ENCODE data around the gene VPREB3. TPM values are rescaled to one million over a fixed set of nuclear protein-coding genes. Genes with fewer than 3 reads are reported as not detected.
"Not testable (repeated sequence)": the region's sequence is repeated elsewhere in the genome, so short reads cannot be mapped to it uniquely, and the experiment has no call there.

The VPREB3 gene
- total and polyA plus RNA-seq, 4 donors = 0.39 to 1.4 TPM; not detected in 2

DNA sequence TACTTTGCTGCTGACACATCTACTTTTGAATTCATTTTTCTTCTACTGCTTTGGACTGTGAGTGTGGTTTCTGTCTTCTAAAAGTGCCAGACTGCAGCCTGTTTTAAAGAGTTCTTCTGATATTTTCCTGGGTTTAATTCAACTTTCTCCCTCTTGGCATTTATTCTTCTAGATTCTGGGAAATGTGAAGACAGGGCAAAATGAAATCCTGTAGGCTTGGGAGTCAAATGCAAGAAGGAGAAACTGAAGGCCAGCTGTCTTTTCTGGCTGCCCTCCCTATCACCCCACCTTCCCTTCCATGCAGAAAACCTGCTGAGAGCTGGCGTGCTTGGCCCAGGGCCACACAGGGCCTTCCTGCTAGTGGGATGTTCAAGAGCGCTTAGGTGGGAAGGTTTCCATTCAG is 10.9 kb downstream of the VPREB3 start:
- Histone ChIP-seq H3K27me3 (ENCODE audit: control insufficient read depth in 3 of 3, insufficient read depth in 3 of 3, low read length in 2 of 3) (no peaks in the 10 kb centered on the region), H3K4me3 (no peak overlapping the region), H3K9me3 (ENCODE audit: control insufficient read depth in 4 of 4, insufficient read depth in 3 of 4, low read length in 3 of 4) (peaks cover 0 to 8% (median 0%) of the 10 kb centered on the region in 4 donors), H3K27ac (ENCODE audit: low read depth in 1 of 2, low read length in 1 of 2) (no peak overlapping the region), H3K36me3 (ENCODE audit: control insufficient read depth in 4 of 4, insufficient read depth in 4 of 4, low read length in 4 of 4) (peaks cover 6 to 33% (median 28%) of the 10 kb centered on the region in 4 donors), H3K4me1 (ENCODE audit: control insufficient read depth in 5 of 5, insufficient read depth in 5 of 5, low read length in 5 of 5) (no peaks in the 10 kb centered on the region), H3K9ac (ENCODE audit: insufficient read depth in 1 of 2, low read length in 2 of 2) (no peak overlapping the region)
- DNase-seq (peak in 1 of 3 donors; percentile 8), ATAC-seq (ENCODE audit: insufficient read depth, low FRiP score) (no peak)
- TF ChIP-seq, protein P1, sequence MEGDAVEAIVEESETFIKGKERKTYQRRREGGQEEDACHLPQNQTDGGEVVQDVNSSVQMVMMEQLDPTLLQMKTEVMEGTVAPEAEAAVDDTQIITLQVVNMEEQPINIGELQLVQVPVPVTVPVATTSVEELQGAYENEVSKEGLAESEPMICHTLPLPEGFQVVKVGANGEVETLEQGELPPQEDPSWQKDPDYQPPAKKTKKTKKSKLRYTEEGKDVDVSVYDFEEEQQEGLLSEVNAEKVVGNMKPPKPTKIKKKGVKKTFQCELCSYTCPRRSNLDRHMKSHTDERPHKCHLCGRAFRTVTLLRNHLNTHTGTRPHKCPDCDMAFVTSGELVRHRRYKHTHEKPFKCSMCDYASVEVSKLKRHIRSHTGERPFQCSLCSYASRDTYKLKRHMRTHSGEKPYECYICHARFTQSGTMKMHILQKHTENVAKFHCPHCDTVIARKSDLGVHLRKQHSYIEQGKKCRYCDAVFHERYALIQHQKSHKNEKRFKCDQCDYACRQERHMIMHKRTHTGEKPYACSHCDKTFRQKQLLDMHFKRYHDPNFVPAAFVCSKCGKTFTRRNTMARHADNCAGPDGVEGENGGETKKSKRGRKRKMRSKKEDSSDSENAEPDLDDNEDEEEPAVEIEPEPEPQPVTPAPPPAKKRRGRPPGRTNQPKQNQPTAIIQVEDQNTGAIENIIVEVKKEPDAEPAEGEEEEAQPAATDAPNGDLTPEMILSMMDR (IDR thresholded peaks at IDR 0.05; ENCODE audit: control extremely low read depth, extremely low read depth) = no peak
- 65 to 67% methylated on average over 2 of the region's 2 CpGs for WGBS, 2 donors

DNA sequence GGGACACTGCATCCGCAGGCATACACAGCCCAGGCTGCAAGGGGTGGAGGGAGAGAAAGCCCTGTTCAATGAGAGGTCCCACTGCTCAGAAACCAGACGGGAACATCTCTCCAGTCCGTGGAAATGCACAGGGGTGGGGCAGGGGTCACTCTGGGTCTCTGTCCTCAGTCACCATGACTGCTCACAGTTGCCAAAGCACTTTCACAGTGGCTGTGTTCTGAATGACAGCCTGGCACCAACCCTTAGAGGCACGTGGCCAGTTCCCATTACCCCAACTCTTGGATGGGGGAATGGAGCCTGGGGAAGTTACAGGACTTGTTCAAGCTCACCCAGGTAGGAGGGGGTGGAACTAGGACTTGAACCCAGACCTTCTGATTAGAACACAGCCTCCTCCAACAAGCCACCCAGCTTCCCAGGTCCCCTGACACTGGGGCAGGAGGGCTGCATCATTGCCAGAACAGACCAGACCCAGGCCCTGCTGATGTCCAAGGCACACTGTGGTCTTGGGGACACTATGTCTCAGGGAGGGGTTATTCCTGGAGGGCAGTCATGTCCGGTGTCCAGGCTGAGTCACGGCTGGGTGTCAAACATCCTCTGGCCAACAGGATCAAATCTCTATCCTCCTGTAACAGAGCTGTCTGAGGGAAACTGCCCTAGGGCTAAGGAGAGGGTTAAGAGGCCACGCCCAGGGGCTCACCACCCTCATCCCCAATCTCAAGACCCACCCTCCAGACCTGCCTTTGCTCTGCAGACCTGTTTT is 11.5 kb downstream of the VPREB3 start:
- Histone ChIP-seq H3K9me3 (ENCODE audit: control insufficient read depth in 4 of 4, insufficient read depth in 3 of 4, low read length in 3 of 4) (peaks cover 0 to 8% (median 0%) of the 10 kb centered on the region in 4 donors), H3K27ac (ENCODE audit: low read depth in 1 of 2, low read length in 1 of 2) (peak overlapping the region in 1 of 2 donors; percentile 5), H3K4me1 (ENCODE audit: control insufficient read depth in 5 of 5, insufficient read depth in 5 of 5, low read length in 5 of 5) (no peaks in the 10 kb centered on the region), H3K36me3 (ENCODE audit: control insufficient read depth in 4 of 4, insufficient read depth in 4 of 4, low read length in 4 of 4) (peaks cover 6 to 33% (median 28%) of the 10 kb centered on the region in 4 donors), H3K4me3 (no peak overlapping the region), H3K9ac (ENCODE audit: insufficient read depth in 1 of 2, low read length in 2 of 2) (no peak overlapping the region), H3K27me3 (ENCODE audit: control insufficient read depth in 3 of 3, insufficient read depth in 3 of 3, low read length in 2 of 3) (no peaks in the 10 kb centered on the region)
- WGBS, 2 donors = 79 to 85% methylated on average over 7 of the region's 7 CpGs
- DNase-seq = no peak
- no peak for ATAC-seq (ENCODE audit: insufficient read depth, low FRiP score)
- TF ChIP-seq, protein P1 (IDR thresholded peaks at IDR 0.05; ENCODE audit: control extremely low read depth, extremely low read depth) = no peak

DNA sequence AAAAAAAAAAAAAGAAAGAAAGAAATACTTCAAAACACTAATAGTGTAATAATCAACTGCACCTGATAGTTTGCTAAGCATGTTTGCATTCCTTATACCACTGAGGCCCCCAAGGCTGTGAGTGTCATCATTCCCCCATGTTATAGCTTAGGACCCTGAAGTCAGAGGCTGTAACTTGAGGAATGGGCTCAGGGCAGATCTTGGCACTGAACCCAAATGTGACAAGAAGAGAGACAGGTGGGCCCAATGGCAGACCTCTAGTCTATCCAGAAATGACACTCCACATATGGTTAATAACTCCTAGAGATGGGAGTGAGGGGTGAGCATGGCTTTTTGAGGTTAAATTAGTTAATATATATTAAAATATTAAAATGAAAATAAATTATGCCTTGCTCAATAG is 16.5 kb downstream of the VPREB3 start:
- peaks cover 0 to 8% (median 5%) of the 10 kb centered on the region in 4 donors for H3K36me3 ChIP-seq (ENCODE audit: control insufficient read depth in 4 of 4, insufficient read depth in 4 of 4, low read length in 4 of 4)
- no peaks in the 10 kb centered on the region for H3K4me1 ChIP-seq (ENCODE audit: control insufficient read depth in 5 of 5, insufficient read depth in 5 of 5, low read length in 5 of 5)
- H3K27ac ChIP-seq (ENCODE audit: low read depth in 1 of 2, low read length in 1 of 2) = no peak overlapping the region
- H3K4me3 ChIP-seq = no peak overlapping the region
- no peaks in the 10 kb centered on the region for H3K27me3 ChIP-seq (ENCODE audit: control insufficient read depth in 3 of 3, insufficient read depth in 3 of 3, low read length in 2 of 3)
- no peak overlapping the region for H3K9ac ChIP-seq (ENCODE audit: insufficient read depth in 1 of 2, low read length in 2 of 2)
- no peaks in the 10 kb centered on the region for H3K9me3 ChIP-seq (ENCODE audit: control insufficient read depth in 4 of 4, insufficient read depth in 3 of 4, low read length in 3 of 4)
- no peak for DNase-seq
- TF ChIP-seq, protein P1 (IDR thresholded peaks at IDR 0.05; ENCODE audit: control extremely low read depth, extremely low read depth) = no peak
- no peak for ATAC-seq (ENCODE audit: insufficient read depth, low FRiP score)

DNA sequence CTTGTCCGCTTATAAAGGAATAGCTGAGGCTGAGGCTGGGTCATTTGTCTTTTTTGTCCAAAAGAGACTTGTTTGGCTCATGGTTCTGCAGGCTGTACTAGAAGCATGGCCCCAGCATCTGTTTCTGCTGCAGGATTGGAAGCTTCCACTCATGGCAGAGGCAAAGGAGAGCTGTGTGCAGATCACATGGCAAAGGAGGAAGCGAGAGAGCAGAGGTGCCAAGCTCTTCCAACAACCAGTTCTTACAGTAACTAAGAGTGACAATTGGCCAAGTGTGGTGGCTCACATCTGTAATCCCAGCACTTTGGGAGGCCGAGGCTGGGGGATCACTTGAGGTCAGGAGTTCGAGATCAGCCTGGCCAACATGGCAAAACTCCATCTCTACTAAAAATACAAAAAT is 26.1 kb downstream of the VPREB3 start:
- WGBS, 2 donors = 75 to 76% methylated on average over 4 of the region's 4 CpGs
- not testable (repeated sequence) for H3K4me3 ChIP-seq; ATAC-seq (ENCODE audit: insufficient read depth, low FRiP score); DNase-seq; H3K9me3 ChIP-seq (ENCODE audit: control insufficient read depth in 4 of 4, insufficient read depth in 3 of 4, low read length in 3 of 4); H3K36me3 ChIP-seq (ENCODE audit: control insufficient read depth in 4 of 4, insufficient read depth in 4 of 4, low read length in 4 of 4); H3K9ac ChIP-seq (ENCODE audit: insufficient read depth in 1 of 2, low read length in 2 of 2); H3K4me1 ChIP-seq (ENCODE audit: control insufficient read depth in 5 of 5, insufficient read depth in 5 of 5, low read length in 5 of 5); H3K27ac ChIP-seq (ENCODE audit: low read depth in 1 of 2, low read length in 1 of 2); H3K27me3 ChIP-seq (ENCODE audit: control insufficient read depth in 3 of 3, insufficient read depth in 3 of 3, low read length in 2 of 3)
